Stimulated activated CD4-positive, alpha-beta T cell treated with anti-CD3 and anti-CD28 coated beads, Interleukin-12 subunit alpha, Interleukin-12 subunit beta, amount 100 ng/mL, for 24 hours (primary cell): ENCODE measurements around the gene TMEM218.
"Not testable (repeated sequence)": the region's sequence is repeated elsewhere in the genome, so short reads cannot be mapped to it uniquely, and the experiment has no call there.

ENCODE experiments used
- DNase-seq, 2 experiments: peaks; one replicate each; pipeline ENCODE4 v3.0.0-alpha.2; 2020; ENCODE audit warnings: low read depth in 2 of 2

Gene TMEM218

DNA sequence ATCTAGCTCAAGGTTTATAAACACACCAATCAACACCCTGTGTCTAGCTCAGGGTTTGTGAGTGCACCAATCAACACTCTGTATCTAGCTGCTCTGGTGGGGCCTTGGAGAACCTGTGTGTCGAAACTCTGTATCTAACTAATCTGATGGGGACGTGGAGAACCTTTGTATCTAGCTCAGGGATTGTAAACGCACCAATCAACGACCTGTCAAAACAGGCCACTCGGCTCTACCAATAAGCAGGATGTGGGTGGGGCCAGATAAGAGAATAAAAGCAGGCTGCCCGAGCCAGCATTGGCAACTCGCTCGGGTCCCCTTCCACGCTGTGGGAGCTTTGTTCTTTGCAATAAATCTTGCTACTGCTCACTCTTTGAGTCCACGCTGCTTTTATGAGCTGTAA is 21.3 kb downstream of the TMEM218 start:
- DNase-seq, result not testable (repeated sequence)

DNA sequence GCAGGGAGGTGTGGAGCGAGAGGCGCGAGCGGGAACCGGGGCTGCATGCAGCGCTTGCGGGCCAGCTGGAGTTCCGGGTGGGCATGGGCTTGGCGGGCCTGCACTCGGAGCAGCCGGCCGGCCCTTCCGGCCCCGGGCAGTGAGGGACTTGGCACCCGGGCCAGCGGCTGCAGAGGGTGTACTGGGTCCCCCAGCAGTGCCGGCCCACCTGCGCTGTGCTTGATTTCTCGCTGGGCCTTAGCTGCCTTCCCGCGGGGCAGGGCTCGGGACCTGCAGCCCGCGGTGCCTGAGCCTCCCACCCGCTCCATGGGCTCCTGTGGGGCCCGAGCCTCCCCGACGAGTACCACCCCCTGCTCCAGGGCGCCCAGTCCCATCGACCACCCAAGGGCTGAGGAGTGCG is 21.9 kb downstream of the TMEM218 start:
- DNase-seq, result not testable (repeated sequence)

DNA sequence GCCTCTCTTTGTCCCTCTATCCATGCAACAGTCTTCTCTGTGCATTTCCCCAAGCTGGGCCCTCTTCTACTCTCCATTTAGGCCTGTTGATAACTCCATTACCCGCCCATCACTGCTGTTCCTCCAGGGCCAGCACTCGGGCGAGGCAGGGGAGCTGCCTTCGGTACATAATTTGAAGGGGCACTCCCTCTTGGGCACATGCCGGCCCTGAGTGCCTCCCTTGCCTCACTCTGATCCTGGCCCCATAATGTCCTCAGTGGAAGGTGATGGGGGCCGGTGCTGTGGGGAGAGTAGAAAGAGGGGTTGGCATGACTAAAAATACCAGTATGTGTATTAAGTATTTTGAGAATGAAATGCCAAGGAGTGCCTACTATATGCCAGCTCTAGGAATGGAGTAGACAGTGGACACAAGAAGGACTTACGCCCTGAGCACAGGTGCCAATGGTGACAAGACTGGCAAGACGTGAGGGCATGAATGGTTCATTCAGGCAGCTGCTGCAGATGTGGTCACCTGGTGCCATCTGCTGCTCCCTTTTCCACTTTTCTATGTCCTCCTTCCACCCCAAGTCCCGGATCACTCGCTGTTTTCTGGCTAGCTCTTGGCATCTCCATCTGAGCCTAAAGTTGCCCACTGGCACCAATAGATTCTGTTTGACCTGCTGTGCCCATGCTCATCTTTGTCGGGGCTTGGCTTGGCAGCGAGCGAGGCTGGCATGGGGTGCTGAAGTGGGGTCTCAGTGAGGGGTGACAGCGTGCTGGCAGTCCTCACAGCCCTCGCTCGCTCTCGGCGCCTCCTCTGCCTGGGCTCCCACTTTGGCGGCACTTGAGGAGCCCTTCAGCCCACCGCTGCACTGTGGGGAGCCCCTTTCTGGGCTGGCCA is 22.6 kb downstream of the TMEM218 start:
- no peak for DNase-seq

DNA sequence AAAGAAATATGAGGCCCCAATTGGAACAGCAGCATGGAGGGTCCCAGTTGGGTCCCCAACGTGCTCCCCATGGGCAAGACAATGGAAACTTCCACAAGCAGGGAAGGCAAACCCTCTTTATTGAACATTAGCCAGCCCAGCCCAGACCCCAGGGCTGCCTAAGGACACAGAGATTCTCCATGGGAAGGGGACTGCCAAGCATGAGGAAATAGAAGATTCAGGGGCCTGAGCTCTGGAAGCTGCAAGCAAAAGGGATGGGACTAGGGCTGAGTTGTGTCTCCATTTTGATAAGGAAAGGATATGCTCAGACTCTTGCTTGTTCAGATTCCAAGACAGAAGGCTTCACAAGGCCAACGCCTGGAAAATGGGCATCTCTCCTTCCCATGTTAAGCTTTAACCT is 23.3 kb downstream of the TMEM218 start:
- DNase-seq, result no peak

DNA sequence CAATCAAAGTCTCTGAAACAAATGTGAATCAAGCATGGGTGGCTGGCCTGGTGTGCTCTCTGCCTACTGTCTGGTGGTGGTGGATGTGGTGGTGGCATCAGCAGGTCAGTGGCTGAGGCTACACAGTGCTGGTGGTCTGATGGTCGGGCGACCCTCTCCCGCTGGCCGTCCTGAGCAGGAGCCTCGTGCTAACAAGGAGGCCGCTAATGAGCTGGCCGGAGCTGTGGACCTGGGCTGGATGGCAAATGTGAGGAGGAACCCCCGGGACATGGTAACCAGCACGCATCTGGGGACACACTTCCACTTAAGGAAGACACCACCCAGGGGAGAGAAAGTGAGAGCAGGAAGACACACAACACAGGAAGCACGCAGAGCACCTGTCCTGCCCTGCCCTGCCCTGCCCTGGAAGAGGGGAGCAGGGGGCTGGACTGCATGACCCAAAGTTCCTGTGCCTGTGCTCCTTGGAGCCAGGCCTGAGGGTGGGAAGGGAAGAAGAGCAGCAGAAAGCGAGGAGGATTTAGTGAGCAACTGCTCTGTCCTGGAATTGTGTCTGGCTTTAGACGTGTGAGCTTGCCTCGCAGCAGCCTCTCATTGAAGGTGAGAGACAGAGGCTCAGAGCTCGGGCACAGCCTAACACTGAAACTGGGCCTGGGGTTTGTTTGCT is 24.7 kb downstream of the TMEM218 start:
- DNase-seq, result no peak

DNA sequence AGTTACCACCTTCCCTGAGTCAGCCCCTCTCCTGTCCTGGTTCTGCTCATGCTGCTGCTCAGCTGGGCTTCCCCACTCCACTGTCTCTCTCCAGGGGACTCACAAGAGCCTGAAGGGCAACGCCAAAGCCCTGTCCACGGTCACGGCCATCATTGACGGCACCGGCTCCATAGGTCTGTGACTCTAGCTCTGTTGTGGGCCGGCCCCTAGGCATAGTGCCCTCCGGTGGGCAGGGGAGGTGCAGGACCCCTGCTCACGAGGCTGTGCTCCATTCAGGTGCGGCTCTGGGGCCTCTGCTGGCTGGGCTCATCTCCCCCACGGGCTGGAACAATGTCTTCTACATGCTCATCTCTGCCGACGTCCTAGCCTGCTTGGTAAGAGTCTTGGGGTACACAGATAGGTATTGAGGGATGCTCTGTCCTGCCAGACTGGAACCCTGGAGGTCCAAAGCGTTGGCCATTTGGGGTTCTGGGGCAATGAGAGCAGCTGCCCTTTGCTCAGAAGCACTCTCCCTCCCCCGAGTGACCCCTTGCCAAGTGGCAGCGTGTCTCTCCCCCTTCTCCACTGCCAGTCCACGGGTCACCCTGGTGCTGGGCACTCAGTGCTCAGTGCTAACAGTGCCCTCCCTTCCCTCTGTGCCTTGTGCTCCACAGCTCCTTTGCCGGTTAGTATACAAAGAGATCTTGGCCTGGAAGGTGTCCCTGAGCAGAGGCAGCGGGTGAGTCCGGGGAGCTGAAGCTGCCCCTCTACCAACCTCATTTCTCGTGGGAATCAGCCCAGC is 25.9 kb downstream of the TMEM218 start:
- DNase-seq, result no peak

DNA sequence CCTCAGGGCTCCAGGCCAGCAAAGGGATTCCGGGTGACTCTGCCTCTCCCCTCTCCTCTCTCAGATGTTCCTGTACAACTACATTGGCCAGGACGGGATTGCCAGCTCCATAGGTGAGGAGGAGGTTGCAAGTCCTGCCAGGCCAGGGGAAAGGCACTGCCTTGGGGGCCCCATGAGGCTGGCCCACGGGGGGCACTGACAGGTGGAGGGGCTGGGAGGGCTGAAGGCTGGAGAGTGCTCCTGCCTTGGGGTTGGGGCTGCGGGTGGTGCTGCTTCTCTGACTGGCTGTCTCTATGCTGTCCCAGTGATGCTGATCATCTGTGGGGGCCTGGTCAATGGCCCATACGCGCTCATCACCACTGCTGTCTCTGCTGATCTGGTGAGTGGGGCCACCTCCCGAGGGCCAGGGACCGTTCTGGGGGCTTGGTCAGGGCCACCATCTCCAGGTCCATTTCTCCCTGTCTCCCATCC is 26.6 kb downstream of the TMEM218 start:
- DNase-seq, result no peak

DNA sequence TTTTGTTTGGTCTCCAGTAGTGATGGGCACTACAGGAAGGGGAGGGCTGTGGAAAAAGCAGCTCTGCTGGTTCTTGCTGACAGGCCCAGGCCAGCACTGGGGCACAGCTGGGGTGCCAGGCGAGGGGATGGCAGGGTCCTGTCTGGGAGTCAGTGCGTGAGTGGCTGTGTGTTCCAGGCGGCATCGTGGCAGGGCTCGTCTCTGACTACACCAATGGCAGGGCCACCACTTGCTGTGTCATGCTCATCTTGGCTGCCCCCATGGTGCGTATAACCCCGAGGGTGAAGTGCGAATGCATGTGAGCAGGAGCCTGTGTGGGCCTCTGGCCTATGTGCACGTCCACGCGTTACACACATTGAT is 27.4 kb downstream of the TMEM218 start:
- no peak for DNase-seq

DNA sequence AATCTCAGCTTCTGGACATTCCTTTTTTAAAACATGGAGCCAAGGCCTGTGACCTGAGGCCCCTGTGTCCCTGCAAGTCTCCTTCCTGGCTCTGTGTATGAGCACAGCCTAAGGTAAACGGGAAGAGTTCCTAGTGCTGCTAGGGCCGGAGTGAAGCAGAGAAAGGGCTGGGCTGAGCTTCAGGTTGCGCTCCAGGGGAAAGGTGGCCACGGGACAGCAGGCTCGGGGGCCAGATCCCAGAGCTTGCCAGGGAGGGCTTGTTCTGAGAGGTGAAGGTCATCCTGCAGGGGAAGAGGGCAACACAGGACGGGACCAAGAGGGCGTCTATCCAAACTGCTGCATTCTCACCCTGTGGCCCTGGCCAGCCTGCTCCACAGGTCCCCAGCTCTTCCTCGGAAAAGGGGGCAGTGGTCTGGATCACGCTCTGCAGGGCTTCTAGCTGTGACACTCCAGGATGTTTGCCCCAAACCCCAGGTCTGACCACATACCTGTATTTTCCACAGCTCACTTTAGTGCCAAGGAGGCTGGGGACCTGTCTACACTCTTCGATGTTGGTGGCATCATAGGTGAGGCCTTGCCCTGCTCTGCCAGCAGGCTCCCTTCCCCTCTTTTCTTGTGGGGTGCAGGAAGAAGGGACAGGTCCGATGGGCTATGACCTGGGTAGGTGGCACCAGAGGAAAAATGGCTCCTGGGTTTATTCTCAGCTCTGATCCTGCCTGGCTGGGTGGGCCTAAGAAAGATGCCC is 27.9 kb downstream of the TMEM218 start:
- no peak for DNase-seq

DNA sequence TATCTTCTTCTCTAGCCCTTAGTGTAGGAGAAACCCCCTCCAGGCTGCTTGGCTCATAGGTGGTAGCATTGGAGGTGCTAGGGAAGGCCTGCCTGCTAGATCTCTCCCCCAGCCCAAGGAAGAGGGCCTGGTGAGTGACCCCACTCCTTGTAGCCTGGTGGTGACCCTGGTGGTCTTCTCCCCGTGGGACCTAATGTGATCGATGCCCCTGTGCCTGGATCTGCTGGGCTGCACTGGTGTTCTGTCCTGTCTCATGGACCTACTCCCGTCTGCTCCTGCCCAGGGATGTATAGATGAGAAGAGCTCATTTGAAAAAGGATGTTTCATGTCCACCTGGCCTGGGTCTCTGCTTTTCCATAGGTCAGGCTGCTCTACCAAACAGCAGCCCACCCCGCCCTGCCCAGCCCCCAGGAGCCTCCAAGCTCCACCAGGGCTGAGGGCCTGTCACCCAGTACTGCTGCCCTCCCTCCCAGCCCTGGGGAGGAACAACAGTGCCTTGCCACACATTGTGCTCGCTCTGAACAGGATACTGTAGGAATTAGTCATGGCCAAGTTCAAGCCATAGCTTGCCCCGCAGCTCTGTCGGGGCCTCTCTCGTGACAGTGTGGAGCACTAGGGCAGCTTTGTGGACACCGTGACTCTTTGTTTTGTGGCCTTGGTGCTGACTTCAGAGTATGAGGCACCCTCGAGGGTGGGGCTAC is 28.7 kb downstream of the TMEM218 start:
- DNase-seq, result no peak

DNA sequence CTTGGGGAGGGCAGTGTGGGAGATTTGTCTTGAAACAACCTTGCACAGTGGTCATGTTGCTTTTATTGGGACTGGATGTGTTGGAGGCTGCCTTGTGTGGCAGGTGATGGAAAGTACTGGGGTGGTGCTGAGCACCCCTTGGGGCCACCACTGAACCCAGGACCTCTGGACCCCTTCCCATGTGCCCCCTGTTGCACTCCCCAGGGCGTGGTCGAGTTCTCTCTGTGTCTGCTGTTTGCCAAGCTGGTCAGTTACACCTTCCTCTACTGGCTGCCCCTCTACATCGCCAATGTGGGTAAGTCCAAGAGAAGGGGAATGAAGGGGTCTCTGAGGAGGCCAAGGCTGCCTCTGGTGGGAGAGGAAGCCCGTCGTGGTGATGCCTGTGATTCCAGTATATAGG is 29.4 kb downstream of the TMEM218 start:
- DNase-seq, result no peak

DNA sequence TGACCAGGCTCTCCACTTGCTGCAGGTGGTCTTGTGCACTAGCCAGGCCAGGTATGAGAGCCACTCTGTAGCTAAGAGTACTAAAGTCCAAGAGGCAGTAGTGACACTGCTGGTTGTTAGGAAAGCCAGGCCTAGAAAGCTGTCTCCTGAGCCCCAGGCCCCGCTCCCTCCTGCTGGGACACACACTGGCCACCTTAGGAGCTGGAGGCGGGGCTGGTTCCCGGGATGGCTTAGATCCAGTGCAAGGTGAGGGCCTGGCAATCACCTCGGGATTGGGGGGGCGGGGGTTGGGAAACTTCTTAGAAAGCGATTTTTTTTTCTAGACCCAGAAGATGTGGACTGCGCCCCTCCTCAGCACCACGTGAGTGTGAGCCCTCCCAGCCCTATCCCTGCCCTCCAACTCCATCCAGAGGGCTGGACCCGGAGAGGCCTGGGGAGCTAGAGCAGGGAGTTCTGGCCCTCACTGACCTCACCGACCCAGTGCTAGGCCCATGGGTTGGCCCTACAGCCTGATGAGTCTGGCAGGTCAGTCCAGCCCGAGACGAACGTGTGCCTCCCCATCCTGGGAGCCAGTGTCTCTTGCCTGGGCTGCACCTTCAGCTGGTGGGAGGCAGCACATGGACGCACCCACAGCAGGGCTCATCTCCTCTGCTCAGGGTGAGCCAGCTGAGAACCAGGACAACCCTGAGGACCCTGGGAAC is 30.2 kb downstream of the TMEM218 start:
- no peak for DNase-seq

DNA sequence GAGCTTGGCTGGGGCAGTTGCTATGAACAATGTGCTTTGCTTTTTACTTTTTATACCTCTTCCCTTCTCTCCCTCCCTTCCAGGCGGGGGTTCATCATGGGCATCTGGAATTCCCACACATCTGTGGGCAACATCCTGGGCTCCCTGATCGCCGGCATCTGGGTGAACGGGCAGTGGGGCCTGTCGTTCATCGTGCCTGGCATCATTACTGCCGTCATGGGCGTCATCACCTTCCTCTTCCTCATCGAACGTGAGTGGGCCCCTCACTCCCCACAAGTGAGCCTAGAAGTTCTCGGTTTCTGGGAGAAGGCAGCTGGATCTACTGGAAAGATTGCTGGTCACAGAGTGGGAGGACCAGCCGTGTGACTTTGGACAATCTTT is 30.9 kb downstream of the TMEM218 start:
- DNase-seq, result no peak

DNA sequence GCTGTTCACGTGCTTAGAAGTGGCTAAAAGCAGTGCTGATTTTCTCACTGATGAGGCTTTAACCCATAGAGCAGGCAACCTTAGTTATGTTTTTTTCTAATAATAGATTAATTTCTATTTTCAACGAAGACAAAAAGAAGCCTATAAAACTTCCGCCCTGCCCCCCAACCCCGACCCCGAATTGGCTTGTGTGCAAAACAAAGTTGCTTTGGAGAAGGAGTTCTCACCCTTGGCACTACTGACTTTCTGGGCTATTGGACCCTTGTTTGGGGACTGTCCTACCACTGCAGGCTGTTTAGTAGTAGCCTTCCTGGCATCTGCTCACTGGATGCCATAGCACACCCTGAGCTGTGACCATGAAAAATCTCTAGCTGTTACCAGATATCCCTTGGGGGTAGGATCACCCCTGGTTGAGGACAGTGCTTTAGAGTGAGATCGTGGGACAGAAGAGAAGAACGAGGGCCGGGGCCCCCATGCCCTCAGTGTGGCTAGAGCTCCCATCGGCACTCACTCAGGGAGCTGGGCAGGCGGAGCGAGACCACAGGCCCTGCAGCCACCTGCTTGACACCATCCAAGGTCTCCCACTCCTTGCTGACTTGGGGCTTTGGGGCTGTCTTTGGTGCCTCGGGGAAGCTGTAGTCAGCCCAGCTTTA is 31.4 kb downstream of the TMEM218 start:
- no peak for DNase-seq

DNA sequence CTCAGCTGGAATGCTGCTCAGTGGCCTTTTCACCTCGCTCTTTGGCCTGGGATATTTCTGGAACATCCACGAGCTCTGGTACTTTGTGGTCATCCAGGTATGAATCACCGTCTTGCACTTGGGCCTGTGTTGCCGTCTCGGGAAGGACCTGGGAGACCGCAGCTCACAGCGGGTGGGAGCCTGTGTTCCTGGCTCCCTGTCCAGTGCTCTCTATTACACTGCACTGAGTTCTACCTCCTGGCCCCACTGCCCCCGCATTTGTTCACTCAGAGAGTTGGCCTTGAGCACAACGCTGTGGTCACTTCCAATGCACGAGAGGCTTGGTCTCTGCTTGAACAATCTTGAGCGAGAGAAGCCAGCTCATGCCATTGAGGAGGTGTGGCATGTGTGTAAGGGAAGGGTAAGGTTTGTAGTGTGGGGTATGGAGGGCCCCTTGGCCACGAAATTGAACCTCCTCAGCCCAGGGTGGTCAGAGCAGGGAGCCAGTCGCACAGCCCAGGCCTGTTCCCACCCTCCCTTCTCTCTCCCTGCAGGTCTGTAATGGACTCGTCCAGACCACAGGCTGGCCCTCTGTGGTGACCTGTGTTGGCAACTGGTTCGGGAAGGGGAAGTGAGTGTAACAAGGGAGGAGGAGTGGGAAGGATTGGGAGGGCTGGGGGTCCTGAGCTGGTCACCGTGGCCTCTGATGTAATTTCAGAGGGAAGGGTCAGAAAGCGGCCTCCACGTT is 32.1 kb downstream of the TMEM218 start:
- no peak for DNase-seq

DNA sequence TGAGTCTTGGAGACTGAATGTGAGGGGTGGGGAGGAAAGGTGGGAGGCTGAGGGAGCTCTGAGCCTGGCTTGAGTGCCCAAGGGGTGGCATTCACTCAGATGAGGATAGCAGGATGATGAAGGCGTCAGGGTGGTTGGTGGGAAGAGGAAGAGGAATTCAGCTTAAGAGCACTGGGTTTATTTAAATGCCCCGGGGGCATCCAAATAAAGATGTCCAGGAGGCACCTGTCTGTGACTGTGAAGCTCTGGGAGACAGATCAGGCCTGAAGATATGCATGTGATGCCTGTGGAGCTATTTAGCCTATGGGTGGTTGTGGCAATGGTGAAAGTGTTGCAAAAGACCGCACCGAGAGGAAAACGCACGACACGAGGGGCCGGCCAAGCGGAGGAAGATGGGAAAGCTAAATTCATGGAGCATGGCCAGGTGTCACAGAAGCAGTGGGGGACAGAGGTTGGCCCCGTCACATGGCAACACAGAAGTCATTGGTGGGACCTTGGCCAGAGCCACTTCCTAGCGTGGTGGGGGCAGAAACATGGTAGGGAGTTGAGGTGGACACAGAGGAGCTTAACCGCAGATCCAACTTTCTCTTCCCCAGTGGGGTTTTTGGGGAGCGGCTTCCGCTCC is 32.8 kb downstream of the TMEM218 start:
- DNase-seq, result no peak

DNA sequence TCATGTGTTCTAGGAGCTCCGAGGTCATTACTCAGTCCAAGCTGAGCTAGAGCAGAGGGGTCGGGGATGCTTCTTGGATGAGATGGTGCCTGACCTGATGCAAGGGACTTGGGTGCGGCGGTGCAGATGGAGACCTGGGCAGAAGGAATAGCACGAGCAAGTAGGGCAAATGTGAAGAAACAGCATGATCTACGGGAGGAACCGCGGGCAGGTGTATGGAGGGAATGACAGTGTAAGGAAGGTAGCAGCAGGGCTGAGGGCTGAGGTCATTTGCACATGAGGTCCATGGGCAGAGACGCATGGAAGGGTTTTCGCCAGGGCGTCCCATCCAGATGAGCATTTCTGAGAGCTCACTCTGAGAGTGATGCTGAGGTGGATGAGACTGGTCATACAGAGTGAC is 33.4 kb downstream of the TMEM218 start:
- no peak for DNase-seq

DNA sequence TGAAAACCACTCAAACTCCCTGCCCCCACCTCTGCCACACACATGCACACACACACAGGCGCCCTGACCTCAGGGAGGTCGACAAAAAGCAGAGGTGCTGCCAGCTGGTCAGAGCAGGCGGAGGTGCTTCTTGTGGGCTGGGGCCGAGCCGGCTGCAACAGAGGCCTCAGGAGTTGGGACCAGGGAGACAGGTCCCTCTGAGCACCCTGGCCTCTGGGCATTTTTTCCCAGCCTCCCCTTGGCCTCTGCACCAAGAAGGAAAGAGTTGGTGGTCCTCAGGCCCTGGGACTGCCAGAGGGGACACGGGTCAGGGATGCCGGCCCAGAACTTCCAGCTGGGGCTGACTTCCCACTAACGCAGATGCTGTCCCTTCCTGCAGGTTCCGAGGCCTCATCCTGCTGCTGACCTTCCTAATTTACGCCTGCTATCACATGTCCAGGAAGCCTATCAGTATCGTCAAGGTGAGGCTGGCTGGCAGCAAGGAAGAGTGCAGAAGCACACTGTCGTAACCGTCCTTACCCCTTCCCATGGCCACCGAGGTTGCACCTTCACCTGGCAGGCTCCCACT is 35.0 kb downstream of the TMEM218 start:
- no peak for DNase-seq

DNA sequence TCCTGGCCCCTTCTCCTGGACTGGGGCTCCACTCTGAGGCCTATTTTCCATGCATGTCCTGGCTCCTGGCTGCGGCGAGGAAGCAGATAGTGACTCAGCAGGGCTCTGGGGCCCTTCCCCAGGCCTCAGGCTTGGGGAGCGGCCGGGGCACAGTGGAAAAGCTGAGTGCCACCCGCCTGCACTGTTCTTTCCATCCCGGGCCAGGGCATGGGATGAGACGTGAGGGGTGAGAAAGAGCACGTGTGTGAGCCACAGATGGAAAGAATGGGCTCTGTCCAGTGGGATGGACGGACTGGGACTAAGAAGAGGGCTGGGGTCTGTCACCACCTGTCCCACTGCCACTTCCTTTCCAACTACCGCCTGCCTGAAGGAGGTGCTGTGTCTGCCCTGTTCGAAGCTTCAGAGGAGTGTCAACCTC is 35.5 kb downstream of the TMEM218 start:
- DNase-seq, result no peak
